Activated B cell treated with CpG ODN at 0.5 μM for 24 hours (primary cell): ENCODE measurements around the gene PHLDB1. TPM values are rescaled to one million over a fixed set of nuclear protein-coding genes. Genes with fewer than 3 reads are reported as not detected.

Source experiments
- ATAC-seq: fragments of 200-7000 bp; cut with Tn5 transposase; one replicate; pipeline ENCODE4 v1.10.0; 2021; ENCODE audit warnings: low read depth, mild to moderate bottlenecking, moderate library complexity
- CTCF ChIA-PET: fragments of 350-600 bp; sonication (Branson Sonifier 250); formaldehyde crosslinking; loops from one replicate; lab custom pipeline; 2021; ENCODE audit warnings: antibody characterized with exemption; lab: Charles Lee
- POLR2A ChIA-PET: fragments of 350-600 bp; sonication (Branson Sonifier 250); formaldehyde crosslinking; loops from one replicate; lab custom pipeline; 2021; ENCODE audit warnings: antibody characterized with exemption; lab: Charles Lee
- DNase-seq: peaks from one replicate; pipeline ENCODE4 v3.0.0; 2022
- H3K27ac Mint-ChIP-seq: one replicate; pipeline ENCODE4 v1.8.0; 2020; ENCODE audit warnings: mixed read lengths
- H3K27me3 Mint-ChIP-seq: one replicate; pipeline ENCODE4 v1.8.0; 2021; ENCODE audit warnings: mixed read lengths
- H3K36me3 Mint-ChIP-seq: one replicate; pipeline ENCODE4 v1.8.0; 2021; ENCODE audit warnings: low read depth, mixed read lengths
- H3K4me1 Mint-ChIP-seq: one replicate; pipeline ENCODE4 v1.8.0; 2021; ENCODE audit warnings: mixed read lengths
- H3K4me3 Mint-ChIP-seq: one replicate; pipeline ENCODE4 v1.8.0; 2020; ENCODE audit warnings: mild to moderate bottlenecking, mixed read lengths
- H3K9me3 Mint-ChIP-seq: one replicate; pipeline ENCODE4 v1.8.0; 2020; ENCODE audit warnings: mixed read lengths
- CTCF ChIP-seq: fragments of 200-600 bp; IDR thresholded peaks from one replicate; pipeline ENCODE4 v1.8.0; 2022; ENCODE audit warnings: antibody characterized with exemption, mild to moderate bottlenecking
- intact Hi-C: fragments of 100-400 bp; cut with micrococcal nuclease; formaldehyde crosslinking; loops from one replicate; pipeline ENCODE4 v1.15.1; 2024
- total RNA-seq: library from RNA; stranded (reverse); gene quantifications from 2 replicates; pipeline ENCODE4 v1.2.3, GENCODE V29; 2022

PHLDB1 gene
- total RNA-seq, 1 donor from 2014 or later, result 2.6 TPM

GRCh38 chr11:118706546-118706825 lies 99.1 kb downstream of the PHLDB1 start:
- DNase-seq (no peak), ATAC-seq (no peak)
- Mint-ChIP-seq H3K4me3 (no peak overlapping the region), H3K27me3 (no peaks in the 10 kb centered on the region), H3K4me1 (peaks cover 22% of the 10 kb centered on the region), H3K36me3 (no peaks in the 10 kb centered on the region), H3K9me3 (no peaks in the 10 kb centered on the region), H3K27ac (no peak overlapping the region)
- intact Hi-C loops, result no loop called here
- TF ChIP-seq CTCF, result no peak
- CTCF ChIA-PET, result no interaction called here
- POLR2A ChIA-PET, result interaction anchor here (2.0 kb wide), 1 partner anchor 84 kb away, joined by 6 read pairs; the partner anchor contains the start of gene DDX6

Other genes with a start within 250 kb of the PHLDB1 start
- 28.4 and 34.2 TPM in 2 replicates for gene UBE4A, start 248.0 kb upstream of the PHLDB1 start, total RNA-seq
- 199 and 230 TPM in 2 replicates for gene ATP5MG, start 206.0 kb upstream of the PHLDB1 start, total RNA-seq
- gene KMT2A, start 171.1 kb upstream of the PHLDB1 start, total RNA-seq, result 104 and 117 TPM in 2 replicates
- gene TTC36, start 80.1 kb upstream of the PHLDB1 start, total RNA-seq, result 0.32 and 0.44 TPM in 2 replicates
- 9.4 and 12.5 TPM in 2 replicates for gene TMEM25, start 76.4 kb upstream of the PHLDB1 start, total RNA-seq
- gene IFT46, start 41.7 kb upstream of the PHLDB1 start, total RNA-seq, result 13.8 and 13.9 TPM in 2 replicates
- gene ARCN1, start 35.2 kb upstream of the PHLDB1 start, total RNA-seq, result 91.3 and 94.7 TPM in 2 replicates
- not detected in 2 replicates for gene TREH, start 72.0 kb downstream of the PHLDB1 start, total RNA-seq
- gene DDX6, start 183.5 kb downstream of the PHLDB1 start, total RNA-seq, result 263 and 297 TPM in 2 replicates